WERI-Rb-1 (cell line): ENCODE data around the gene CLPTM1L.

Experiments used
- DNase-seq: peaks from one replicate; pipeline ENCODE4 v3.0.0-alpha.2; 2020
- H3K27ac ChIP-seq: fragments of 250-450 bp; sonication (Bioruptor Pico); 2 replicates; pipeline ENCODE4 v1.5.1; 2020; ENCODE audit warnings: mild to moderate bottlenecking, moderate library complexity
- H3K27me3 ChIP-seq: fragments of 250-450 bp; sonication (Bioruptor Pico); 2 replicates; pipeline ENCODE4 v1.5.1; 2021; ENCODE audit warnings: mild to moderate bottlenecking, low read depth, moderate library complexity; ENCODE audit not compliant: insufficient read depth, severe bottlenecking
- H3K36me3 ChIP-seq: fragments of 250-450 bp; sonication (Bioruptor Pico); 2 replicates; pipeline ENCODE4 v1.5.1; 2020; ENCODE audit warnings: mild to moderate bottlenecking, moderate library complexity
- H3K4me3 ChIP-seq: 2 replicates; pipeline ENCODE4 v1.5.1; 2011; ENCODE audit warnings: low read depth, mild to moderate bottlenecking, control low read depth, low read length
- H3K9me3 ChIP-seq: fragments of 250-450 bp; sonication (Bioruptor Pico); 2 replicates; pipeline ENCODE4 v1.5.1; 2021; ENCODE audit warnings: mild to moderate bottlenecking, moderate library complexity; ENCODE audit not compliant: severe bottlenecking
- TF ChIP-seq, protein P1 (sequence below): IDR thresholded peaks from 2 replicates; pipeline ENCODE4 v1.5.1; 2011; ENCODE audit warnings: low read depth, mild to moderate bottlenecking, control low read depth, inconsistent platforms, low read length

CLPTM1L gene, protein sequence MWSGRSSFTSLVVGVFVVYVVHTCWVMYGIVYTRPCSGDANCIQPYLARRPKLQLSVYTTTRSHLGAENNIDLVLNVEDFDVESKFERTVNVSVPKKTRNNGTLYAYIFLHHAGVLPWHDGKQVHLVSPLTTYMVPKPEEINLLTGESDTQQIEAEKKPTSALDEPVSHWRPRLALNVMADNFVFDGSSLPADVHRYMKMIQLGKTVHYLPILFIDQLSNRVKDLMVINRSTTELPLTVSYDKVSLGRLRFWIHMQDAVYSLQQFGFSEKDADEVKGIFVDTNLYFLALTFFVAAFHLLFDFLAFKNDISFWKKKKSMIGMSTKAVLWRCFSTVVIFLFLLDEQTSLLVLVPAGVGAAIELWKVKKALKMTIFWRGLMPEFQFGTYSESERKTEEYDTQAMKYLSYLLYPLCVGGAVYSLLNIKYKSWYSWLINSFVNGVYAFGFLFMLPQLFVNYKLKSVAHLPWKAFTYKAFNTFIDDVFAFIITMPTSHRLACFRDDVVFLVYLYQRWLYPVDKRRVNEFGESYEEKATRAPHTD

DNA sequence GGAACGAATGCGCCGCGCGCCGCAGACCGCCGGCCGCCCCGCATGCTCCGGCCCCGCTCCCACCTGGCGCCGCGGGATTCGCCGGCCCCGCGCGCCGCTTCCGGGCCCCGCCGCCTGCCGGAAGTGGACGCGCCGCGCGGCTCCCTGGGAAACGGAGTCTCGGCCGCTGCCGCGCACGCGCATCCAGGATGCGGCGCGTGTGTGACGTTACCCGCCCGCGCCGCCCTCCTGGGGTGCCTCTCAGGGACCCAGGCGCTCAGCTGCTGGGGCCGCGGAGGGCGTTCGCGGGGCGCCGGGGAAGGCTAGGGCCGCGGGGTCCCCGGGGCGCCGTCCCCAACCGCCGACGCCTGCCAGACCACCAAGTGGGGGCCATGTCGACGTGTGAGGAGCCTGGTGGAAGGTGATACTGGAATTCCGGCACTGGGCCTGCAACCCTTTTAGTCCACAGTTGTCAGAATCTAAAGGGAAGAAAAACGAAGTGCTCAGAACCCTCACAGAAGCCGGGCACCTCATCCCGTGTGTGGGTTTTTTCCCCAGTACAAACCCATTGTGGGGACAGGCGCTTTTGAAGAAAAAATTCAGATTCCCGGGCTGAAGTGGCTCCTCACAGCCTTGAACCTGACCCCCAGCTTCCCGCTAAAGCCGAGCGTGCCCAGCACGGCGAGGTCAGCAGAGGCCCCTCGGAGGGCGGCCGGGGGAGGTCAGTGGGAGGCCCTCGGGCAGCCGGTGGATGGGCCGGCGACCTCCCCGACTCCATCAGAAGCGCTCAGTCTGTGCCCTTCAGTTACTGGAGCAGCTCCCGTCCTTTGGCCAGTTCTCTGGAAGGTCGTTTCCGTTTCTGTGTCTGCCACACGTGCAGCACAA is at the start of gene CLPTM1L:
TSS of gene CLPTM1L (minus strand) at position 125 of the 864 bp plus-strand sequence. CDS start 258 bp downstream, outside the sequence.
- H3K4me3 ChIP-seq, result peak within 1 kb of the TSS; percentile 87
- H3K27me3 ChIP-seq, result no peaks in the 10 kb centered on the region
- peak within 1 kb of the TSS; percentile 89 for H3K27ac ChIP-seq
- TF ChIP-seq, protein P1, sequence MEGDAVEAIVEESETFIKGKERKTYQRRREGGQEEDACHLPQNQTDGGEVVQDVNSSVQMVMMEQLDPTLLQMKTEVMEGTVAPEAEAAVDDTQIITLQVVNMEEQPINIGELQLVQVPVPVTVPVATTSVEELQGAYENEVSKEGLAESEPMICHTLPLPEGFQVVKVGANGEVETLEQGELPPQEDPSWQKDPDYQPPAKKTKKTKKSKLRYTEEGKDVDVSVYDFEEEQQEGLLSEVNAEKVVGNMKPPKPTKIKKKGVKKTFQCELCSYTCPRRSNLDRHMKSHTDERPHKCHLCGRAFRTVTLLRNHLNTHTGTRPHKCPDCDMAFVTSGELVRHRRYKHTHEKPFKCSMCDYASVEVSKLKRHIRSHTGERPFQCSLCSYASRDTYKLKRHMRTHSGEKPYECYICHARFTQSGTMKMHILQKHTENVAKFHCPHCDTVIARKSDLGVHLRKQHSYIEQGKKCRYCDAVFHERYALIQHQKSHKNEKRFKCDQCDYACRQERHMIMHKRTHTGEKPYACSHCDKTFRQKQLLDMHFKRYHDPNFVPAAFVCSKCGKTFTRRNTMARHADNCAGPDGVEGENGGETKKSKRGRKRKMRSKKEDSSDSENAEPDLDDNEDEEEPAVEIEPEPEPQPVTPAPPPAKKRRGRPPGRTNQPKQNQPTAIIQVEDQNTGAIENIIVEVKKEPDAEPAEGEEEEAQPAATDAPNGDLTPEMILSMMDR, result no peak
- peaks cover 42% of the 10 kb centered on the region for H3K36me3 ChIP-seq
- H3K9me3 ChIP-seq, result no peaks in the 10 kb centered on the region
- DNase-seq, result peak; percentile 88

DNA sequence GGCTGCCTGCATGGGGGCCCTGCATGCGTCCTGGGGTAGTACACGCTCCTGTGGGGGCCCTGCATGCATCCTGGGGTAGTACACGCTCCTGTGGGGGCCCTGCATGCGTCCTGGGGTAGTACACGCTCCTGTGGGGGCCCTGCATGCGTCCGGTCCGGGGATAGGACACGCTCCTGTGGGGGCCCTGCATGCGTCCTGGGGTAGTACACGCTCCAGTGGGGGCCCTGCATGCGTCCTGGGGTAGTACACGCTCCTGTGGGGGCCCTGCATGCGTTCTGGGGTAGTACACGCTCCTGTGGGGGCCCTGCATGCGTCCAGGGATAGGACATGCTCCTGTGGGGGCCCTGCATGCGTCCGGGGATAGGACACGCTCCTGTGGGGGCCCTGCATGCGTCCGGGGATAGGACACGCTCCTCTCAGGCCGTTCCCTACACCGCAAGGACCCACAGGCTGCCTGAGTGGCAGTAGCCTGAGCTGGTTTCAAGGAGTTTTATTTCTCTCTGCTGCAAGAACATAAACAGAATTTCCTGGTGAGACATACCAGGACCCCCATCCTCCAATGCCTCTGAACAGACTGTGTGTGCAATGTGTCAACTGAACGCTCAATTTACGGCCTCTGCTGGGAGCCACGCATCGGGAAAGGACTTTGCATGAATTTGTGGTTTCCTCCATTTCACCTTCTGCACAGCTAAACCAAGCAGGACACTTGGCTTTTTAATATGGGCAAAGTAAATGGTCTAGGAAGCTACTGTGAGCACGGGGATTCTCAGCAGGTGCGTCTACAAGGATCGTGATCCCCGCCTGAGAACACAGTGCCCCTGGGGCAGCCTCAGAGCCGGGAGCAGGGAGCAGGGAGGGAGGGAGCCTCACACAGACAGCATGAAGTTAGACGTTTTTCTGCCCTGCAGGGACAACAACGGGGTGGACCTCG is 48.9 kb upstream of the CLPTM1L start:
- Histone ChIP-seq H3K27me3 (no peaks in the 10 kb centered on the region), H3K36me3 (no peaks in the 10 kb centered on the region), H3K27ac (no peak overlapping the region), H3K9me3 (no peaks in the 10 kb centered on the region), H3K4me3 (no peak overlapping the region)
- no peak for DNase-seq
- TF ChIP-seq, protein P1, result no peak

DNA sequence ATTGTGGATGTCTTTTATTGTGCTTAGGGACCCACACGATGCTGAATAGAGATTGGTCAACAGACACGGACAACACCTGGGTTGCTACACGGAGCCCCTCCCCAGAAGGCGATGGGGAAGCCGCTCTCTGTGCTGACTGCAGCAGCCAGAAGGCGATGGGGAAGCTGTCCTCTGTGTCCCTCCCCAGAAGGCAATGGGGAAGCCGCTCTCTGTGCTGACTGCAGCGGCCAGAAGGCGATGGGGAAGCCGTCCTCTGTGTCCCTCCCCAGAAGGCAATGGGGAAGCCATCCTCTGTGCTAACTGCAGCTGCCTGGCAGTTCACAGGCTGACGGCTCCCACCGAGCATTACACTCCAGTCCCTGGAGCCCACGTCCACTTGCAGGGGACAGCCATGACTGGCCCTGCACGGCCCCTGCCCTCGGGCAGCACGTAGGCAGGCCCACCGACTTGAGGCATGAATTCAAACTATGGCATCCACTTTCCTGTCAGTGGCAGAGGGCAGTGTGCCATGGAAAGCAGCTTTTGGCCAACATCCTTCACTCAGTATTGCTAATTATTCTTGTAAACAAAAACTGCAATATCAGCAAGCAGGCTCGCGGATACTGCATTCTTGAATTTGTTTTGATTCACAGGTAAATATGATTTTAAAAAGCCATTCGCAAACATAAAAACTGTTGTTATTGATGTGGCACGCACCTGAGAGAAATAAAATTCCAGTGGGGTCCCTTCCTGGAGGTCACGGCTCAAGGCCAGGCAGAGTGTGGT is 48.1 kb upstream of the CLPTM1L start:
- TF ChIP-seq, protein P1, result no peak
- DNase-seq, result no peak
- no peak overlapping the region for H3K4me3 ChIP-seq
- no peak overlapping the region for H3K27ac ChIP-seq
- no peaks in the 10 kb centered on the region for H3K9me3 ChIP-seq
- no peaks in the 10 kb centered on the region for H3K36me3 ChIP-seq
- no peaks in the 10 kb centered on the region for H3K27me3 ChIP-seq

DNA sequence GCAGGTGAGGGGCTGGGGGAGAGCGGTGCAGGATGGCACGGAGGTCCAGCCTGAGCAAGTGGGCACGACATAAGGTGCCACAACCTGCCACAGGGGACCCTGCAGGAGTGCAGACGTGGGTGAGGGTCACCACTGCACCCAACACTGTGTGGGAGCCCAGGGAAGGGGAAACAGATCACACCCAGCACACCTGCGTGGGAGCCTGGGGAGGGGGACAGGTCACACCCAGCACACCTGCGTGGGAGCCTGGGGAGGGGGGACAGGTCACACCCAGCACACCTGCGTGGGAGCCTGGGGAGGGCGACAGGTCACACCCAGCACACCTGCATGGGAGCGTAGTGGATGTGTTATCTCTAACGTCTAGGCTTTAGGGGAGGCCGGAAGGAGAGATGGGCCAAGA is 47.4 kb upstream of the CLPTM1L start:
- Histone ChIP-seq H3K9me3 (no peaks in the 10 kb centered on the region), H3K27me3 (peaks cover 3% of the 10 kb centered on the region), H3K4me3 (no peak overlapping the region), H3K27ac (no peak overlapping the region), H3K36me3 (no peaks in the 10 kb centered on the region)
- DNase-seq, result no peak
- TF ChIP-seq, protein P1, result no peak
